GM19452 (cell line): ENCODE data around the gene ACTR2.
"Not testable (repeated sequence)": the region's sequence is repeated elsewhere in the genome, so short reads cannot be mapped to it uniquely, and the experiment has no call there.

Experiments used
- ATAC-seq: cut with Tn5 transposase; IDR thresholded peaks from one replicate; pipeline ENCODE4 v1.9.1; 2021; ENCODE audit not compliant: unreplicated experiment

Gene ACTR2

GRCh38 chr2:65227456-65228262 lies at the start of gene ACTR2:
ACTR2 (plus strand) TSS chr2:65227831; CDS start chr2:65227910, 79 bp downstream.
- ATAC-seq = peak; percentile 85

GRCh38 chr2:65182570-65182969 lies 45.1 kb upstream of the ACTR2 start:
- ATAC-seq = no peak

- not testable (repeated sequence) for ATAC-seq
Observed at GRCh38 chr2:65183406-65183805, 44.2 kb upstream of the ACTR2 start.

- no peak for ATAC-seq
Observed at GRCh38 chr2:65185012-65185411, 42.6 kb upstream of the ACTR2 start.

GRCh38 chr2:65186093-65186868 lies 41.4 kb upstream of the ACTR2 start:
- ATAC-seq = no peak

GRCh38 chr2:65186872-65187851 lies 40.5 kb upstream of the ACTR2 start:
- peak; percentile 85 for ATAC-seq

GRCh38 chr2:65193446-65193845 lies 34.2 kb upstream of the ACTR2 start:
- no peak for ATAC-seq

- ATAC-seq = no peak
Observed at GRCh38 chr2:65198737-65199136, 28.9 kb upstream of the ACTR2 start.

GRCh38 chr2:65199166-65199565 lies 28.5 kb upstream of the ACTR2 start:
- ATAC-seq = no peak

- ATAC-seq = no peak
Observed at GRCh38 chr2:65199891-65200290, 27.7 kb upstream of the ACTR2 start.

GRCh38 chr2:65204461-65205210 lies 23.0 kb upstream of the ACTR2 start:
- ATAC-seq = no peak

GRCh38 chr2:65212115-65212514 lies 15.5 kb upstream of the ACTR2 start:
- no peak for ATAC-seq

GRCh38 chr2:65212619-65213018 lies 15.0 kb upstream of the ACTR2 start:
- ATAC-seq = no peak

- ATAC-seq = no peak
Observed at GRCh38 chr2:65213035-65213434, 14.6 kb upstream of the ACTR2 start.

GRCh38 chr2:65214361-65214760 lies 13.3 kb upstream of the ACTR2 start:
- no peak for ATAC-seq

GRCh38 chr2:65214843-65215242 lies 12.8 kb upstream of the ACTR2 start:
- ATAC-seq = no peak

- ATAC-seq = no peak
Observed at GRCh38 chr2:65215946-65216345, 11.7 kb upstream of the ACTR2 start.

- no peak for ATAC-seq
Observed at GRCh38 chr2:65220432-65221131, 7.0 kb upstream of the ACTR2 start.

- not testable (repeated sequence) for ATAC-seq
Observed at GRCh38 chr2:65221275-65221674, 6.4 kb upstream of the ACTR2 start.

- ATAC-seq = peak; percentile 8
Observed at GRCh38 chr2:65227020-65227455, 593 bp upstream of the ACTR2 start.
